DMS 273 (cell line): ENCODE measurements around the gene PTGES2.

Experiments used
- DNase-seq: peaks from one replicate; lab custom pipeline; 2025; ENCODE audit not compliant: unreplicated experiment; lab: John Stamatoyannopoulos, UW

Gene PTGES2

DNA sequence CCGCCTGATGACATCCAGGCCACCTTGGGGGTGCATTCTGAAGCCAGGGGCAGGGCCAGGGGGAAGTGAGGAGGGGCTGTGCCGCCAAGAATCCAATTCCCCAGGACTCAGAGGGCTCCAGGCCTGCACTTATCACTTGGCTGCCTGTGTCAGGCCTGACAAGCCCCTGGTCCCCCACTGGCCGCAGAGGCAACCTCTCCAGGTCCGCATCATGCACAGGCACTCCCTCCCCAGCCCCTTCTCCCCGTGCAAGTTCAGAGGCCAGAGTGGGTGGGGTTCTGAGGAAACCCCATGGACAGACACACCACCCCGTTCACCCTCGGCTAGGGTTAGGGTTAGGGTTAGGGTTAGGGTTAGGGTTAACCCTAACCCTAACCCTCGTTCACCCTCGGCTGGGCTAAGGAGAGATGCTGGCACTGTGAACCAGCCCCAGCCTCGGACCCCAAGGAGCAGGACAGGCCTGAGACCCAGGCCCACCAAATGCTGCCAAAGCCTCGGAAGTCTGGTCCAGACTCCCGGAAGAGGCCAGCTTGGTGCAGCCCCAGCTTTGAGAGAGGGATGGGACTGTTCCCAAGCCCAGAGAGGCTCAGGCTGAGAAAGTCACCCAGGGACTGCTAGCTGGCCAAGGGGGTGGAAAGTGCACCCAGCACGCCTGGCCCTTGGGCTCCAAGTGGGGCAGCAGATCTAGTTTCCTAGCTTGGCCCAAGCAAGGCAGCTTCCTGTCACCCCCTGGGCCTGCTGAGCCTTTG, 26.6 kb upstream of the PTGES2 start:
- no peak for DNase-seq

GRCh38 chr9:128153060-128153946, 25.8 kb upstream of the PTGES2 start:
- DNase-seq = no peak

DNA sequence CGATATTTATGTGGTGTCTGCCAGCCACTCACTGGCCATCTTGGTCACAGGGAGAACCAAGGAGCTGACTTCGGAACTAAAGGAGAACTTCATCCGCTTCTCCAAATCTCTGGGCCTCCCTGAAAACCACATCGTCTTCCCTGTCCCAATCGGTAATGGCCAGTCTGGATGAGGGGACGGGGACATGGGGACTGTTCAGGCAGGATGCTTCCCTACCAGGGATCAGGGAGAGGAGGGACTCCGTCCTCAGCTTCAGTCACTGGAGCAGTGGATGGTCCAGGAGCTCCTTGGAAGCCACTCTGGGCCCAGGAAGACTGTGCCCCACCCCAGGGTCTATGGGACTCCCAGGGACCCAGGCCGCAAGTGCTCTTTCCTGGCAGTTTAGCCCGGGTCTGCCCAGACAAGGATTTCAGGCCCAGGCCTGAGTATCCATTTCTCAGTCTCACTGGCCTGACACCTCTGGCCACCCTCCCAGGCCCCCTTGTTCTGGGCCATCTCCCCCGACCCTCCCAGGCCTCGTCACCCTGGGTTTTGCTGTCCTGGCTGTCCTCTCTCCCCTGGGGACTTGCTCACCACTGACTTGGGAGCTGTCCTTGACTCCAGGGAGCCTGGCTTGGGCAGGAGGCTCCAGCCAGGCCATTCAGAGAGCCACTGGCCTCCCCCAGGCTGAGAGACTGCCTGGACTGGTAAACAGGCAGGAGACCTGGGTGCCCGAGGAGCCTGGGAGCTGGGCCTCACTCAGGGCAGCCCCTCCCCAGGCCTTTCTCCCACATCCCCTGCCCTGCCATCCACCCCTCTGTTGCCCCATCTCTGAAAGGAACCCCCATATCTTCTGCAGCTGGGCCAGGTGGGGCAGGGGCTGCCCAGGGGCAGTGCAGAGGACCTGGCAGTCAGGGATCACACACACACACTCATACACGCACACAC, 24.9 kb upstream of the PTGES2 start:
- no peak for DNase-seq

DNA sequence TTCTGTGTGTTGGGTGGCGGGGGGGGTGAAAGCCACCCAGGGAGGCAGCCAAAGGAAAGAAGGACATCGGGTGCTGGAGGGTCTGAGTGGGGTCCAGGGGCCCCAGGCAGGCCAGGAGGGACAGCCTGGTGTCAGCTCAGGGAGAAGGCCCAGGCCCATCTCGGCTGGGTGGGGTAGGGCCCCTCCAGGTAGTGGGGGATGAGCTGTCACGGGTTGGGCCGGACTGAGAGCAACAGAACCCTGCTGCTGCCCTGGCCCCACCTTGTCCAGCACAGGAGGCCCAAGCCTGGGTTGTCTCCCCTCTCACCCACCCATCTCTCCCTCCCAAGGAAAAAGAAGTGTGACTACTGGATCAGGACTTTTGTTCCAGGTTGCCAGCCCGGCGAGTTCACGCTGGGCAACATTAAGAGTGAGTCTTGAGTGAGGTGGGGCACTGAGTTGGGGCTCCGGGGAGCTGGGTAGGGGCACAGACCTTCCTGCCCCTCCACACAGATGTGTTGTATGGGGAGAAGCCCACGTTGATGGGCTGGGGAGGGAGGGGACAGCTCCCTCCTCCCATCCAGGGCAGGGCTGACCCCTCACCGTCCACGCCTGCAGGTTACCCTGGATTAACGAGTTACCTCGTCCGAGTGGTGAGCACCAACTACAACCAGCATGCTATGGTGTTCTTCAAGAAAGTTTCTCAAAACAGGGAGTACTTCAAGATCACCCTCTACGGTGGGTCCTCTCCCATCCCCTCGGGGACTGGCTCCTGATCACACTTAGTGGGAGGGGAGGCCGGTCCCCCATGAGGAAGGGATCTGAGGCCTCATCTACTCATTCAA, 24.0 kb upstream of the PTGES2 start:
- no peak for DNase-seq

- peak; percentile 65 for DNase-seq
These were observed 23.2 kb upstream of the PTGES2 start for GRCh38 chr9:128150594-128151308.

DNA sequence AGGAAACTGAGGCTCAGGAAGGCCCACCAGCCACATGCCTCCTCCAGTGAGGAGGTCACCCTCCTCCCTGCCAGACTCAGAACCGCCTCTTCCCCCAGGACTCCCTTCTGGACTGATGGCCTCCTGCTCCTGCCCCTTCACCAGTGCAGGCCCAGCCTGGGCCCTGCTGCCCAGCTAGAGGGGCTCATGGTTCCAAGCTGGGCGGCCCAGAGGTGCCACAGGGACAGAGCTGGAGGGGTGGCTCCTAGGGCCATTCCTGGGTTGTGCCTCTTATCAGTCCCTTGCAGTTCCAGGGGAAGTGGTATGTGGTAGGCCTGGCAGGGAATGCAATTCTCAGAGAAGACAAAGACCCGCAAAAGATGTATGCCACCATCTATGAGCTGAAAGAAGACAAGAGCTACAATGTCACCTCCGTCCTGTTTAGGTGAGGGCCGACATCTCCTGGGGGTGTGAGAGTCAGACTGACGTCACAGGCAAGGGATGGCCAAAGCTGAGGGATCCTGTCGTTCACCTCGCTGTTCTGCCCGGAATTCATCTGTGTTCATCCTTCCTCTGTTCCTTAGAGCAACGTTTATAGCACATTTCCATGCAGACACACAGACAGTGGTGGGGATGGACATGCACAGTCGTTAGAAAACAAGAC, 22.5 kb upstream of the PTGES2 start:
- DNase-seq = no peak

- no peak for DNase-seq
These were observed 21.6 kb upstream of the PTGES2 start, which contains the start of gene LCN2 for GRCh38 chr9:128149001-128149701. TSS of gene LCN2 (plus strand) at chr9:128149453. CDS start at chr9:128149526, 73 bp downstream.

DNA sequence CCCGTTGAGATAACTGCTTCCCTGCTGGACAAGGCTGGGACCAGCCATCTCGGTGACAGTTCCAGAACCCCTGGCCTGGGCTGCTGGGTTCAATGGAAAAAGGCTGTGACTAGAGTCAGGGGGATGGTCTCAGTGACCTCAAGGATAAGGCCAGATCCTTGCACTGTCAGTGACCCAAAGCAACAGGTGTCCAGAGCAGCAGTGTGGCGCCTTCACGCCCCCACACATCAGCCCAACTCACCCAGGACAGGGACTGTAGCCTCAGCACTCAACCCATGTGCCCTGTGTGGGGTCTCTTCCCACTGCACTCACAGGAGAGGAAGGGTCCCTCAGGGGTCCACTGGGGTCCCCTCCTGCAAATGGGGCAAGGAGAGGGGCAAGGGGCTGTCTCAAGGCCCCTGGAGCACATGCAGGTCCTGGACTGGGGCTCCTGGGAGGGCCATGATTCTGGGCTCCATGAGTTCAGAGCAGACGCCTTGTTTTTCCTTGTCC, 21.0 kb upstream of the PTGES2 start:
- no peak for DNase-seq

- no peak for DNase-seq
These were observed 19.1 kb upstream of the PTGES2 start for GRCh38 chr9:128146591-128147120.

DNA sequence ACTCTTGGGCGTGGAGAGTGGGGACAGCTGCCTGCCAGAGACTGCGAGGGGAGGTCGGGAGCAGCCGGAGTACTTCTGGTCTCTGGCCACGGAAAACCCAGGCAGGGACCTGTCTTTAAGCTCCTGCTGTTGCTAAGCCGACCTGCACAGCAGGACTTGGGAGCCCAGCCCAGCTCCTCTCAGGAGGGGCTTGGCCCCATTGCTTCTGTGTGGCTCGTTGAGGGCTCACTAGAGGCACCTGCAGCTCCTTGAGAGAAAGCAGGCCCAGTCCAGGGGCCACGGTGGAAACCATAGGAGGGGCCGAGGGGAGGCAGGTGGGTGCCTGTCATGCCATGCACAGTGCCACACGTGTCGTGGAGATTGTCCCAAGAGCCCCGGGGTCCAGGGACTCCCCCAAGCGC, 18.4 kb upstream of the PTGES2 start:
- DNase-seq = no peak

- DNase-seq = no peak
These were observed 18.0 kb upstream of the PTGES2 start for GRCh38 chr9:128145536-128145935.

DNA sequence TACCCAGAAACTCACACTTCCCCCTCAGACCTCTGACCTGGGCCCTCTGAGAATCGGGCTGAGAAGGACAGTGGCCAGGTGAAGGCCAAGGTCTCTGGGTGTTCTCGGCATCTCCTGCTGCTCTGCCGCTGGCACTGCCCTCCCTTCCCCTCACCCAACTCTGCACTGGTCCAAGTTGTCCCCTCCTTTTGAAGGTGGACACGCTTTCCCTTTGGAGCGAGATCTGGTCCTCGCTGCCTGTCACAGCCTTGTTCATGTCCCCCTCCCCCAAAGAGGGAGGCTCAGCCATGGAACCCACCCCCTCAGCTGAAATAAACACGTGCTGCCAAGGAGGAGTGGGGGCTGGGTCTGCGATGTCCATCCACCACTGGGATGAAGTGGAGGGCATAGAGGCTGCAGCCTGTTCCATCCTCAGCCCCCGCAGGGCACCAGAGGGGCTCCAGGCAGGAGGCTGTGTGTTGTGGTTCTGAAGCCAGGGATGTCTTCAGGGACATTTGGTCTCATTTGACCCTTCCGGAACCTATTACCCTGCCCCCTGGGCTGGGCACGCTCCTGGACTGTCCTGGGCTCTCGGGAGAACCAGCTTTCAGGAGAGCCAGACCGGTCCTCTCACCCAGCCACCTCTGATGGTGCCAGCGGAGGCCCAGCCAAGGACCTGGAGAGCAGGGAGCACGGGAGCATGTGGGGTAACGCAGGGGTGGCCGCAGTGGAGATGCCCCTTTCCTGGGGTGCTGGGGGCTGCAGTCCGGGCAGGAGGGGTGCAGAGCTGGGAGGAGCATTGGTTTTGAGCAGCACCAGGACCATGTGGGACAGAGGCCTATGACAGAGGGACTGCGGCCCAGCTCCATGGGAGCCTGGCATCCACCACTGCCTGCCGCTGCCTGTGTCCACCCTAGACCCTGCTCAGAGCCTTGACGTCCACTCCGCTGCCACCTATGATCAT, 17.0 kb upstream of the PTGES2 start:
- DNase-seq = no peak

- DNase-seq = no peak
These were observed 16.2 kb upstream of the PTGES2 start for GRCh38 chr9:128143525-128144238.

GRCh38 chr9:128142596-128142995, 15.1 kb upstream of the PTGES2 start:
- DNase-seq = no peak

GRCh38 chr9:128142061-128142460, 14.5 kb upstream of the PTGES2 start:
- DNase-seq = no peak

DNA sequence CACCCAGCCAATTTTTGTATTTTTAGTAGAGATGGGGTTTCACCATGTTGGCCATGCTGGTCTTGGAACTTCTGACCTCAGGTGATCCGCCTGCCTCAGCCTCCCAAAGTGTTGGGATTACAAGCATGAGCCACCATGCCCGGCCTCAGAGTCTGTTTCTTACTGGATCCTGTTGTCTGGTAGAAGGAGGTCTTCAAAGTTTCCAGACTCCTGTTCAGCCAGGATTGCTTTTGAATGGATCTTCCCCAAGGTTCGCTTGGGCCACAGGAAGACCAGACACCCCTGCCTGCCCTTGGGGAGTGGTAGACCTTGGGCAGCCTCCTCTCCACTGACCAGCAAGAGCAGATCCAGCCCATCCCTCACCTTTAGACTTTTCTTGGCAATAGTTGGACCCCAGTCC, 14.1 kb upstream of the PTGES2 start:
- DNase-seq = no peak
